Measurements from ENCODE around the gene RORB. TPM values are rescaled to one million over a fixed set of nuclear protein-coding genes. Genes with fewer than 3 reads are reported as not detected.
A peak's percentile ranks its signal among the peaks of the same experiment; 100 is the strongest.

Gene RORB
- total RNA-seq, 2 donors from 2014 or later, result not detected

GRCh38 chr9:74533253-74533652 is 36.1 kb downstream of the RORB start:
- no peaks in the 10 kb centered on the region for H3K36me3 Mint-ChIP-seq (ENCODE audit: low read depth)
- no peak overlapping the region for H3K27ac Mint-ChIP-seq
- no peaks in the 10 kb centered on the region for H3K9me3 Mint-ChIP-seq
- no peak overlapping the region for H3K4me3 Mint-ChIP-seq
- no peaks in the 10 kb centered on the region for H3K4me1 Mint-ChIP-seq
- ATAC-seq (replicated peaks), result no peak
- peaks cover 3% of the 10 kb centered on the region for H3K27me3 Mint-ChIP-seq

GRCh38 chr9:74534841-74535240 is 37.7 kb downstream of the RORB start:
- Mint-ChIP-seq H3K27me3 (peaks cover 8% of the 10 kb centered on the region), H3K9me3 (no peaks in the 10 kb centered on the region), H3K4me3 (no peak overlapping the region), H3K4me1 (no peaks in the 10 kb centered on the region), H3K27ac (no peak overlapping the region), H3K36me3 (ENCODE audit: low read depth) (no peaks in the 10 kb centered on the region)
- no peak for ATAC-seq (replicated peaks)

DNA sequence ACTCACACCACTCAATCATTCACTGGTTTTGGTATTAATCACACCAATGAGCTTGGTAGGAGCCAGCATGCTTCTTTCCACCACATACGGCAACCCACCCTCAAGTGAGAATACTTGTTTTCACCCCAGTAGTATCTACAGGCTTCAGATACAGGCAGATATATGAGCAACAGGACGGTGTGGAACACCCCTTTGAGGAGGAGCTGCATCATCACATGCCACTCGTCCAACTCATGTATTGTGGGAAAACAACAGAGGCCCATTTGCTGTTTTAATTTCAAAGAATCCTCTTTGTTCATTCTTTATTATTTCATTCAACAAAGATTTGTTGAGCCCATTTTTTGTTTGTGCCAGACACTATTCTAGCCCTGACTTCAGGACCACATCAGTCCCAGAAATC is 46.0 kb downstream of the RORB start:
- no peak for ATAC-seq (replicated peaks)
- Mint-ChIP-seq H3K27ac (no peak overlapping the region), H3K4me1 (no peaks in the 10 kb centered on the region), H3K4me3 (no peak overlapping the region), H3K9me3 (peaks cover 5% of the 10 kb centered on the region), H3K27me3 (peaks cover 5% of the 10 kb centered on the region), H3K36me3 (ENCODE audit: low read depth) (no peaks in the 10 kb centered on the region)

- H3K4me3 Mint-ChIP-seq, result no peak overlapping the region
- no peaks in the 10 kb centered on the region for H3K36me3 Mint-ChIP-seq (ENCODE audit: low read depth)
- no peaks in the 10 kb centered on the region for H3K4me1 Mint-ChIP-seq
- ATAC-seq (replicated peaks), result no peak
- no peak overlapping the region for H3K27ac Mint-ChIP-seq
- no peaks in the 10 kb centered on the region for H3K27me3 Mint-ChIP-seq
- H3K9me3 Mint-ChIP-seq, result peaks cover 5% of the 10 kb centered on the region
Measured at GRCh38 chr9:74551266-74551665, 54.1 kb downstream of the RORB start.

DNA sequence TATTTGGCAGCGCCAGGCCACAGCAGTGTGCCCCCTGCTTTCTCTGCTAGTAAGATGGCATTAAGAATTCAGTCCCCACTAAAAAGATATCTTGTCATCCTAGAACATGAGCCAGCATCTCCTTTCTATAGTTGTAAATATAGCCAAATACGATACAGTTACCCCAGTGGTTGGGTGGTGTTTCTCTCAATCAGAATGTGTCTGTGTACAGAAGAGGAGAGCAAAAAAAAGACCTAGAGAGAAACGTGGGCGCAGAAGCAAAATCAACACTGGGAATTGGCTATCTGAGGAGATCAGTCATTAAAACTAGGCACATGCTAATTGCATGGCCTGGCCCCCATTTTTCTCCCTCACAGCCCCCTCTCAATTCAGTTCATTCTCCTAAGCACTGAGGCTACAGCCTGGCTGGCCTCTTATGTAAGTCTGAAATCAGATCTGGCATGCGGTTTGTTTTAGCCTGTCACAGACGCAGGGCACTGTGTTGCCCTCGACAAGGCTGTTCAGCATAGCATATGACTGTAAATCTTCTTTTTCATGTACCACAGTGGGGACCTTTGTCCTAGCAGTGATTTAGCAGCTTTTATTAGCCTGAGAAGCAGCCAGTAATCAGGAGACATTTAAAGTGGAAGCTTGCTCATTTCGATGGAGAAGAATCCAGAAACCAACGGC is 57.8 kb downstream of the RORB start:
- Mint-ChIP-seq H3K4me1 (no peaks in the 10 kb centered on the region), H3K36me3 (ENCODE audit: low read depth) (no peaks in the 10 kb centered on the region), H3K9me3 (no peaks in the 10 kb centered on the region), H3K4me3 (no peak overlapping the region), H3K27ac (no peak overlapping the region), H3K27me3 (no peaks in the 10 kb centered on the region)
- no peak for ATAC-seq (replicated peaks)

GRCh38 chr9:74555565-74555964 is 58.4 kb downstream of the RORB start:
- Mint-ChIP-seq H3K27ac (no peak overlapping the region), H3K36me3 (ENCODE audit: low read depth) (no peaks in the 10 kb centered on the region), H3K4me1 (no peaks in the 10 kb centered on the region), H3K9me3 (no peaks in the 10 kb centered on the region), H3K4me3 (no peak overlapping the region), H3K27me3 (no peaks in the 10 kb centered on the region)
- ATAC-seq (replicated peaks), result no peak

- H3K27me3 Mint-ChIP-seq, result no peaks in the 10 kb centered on the region
- ATAC-seq (replicated peaks), result peak; percentile 68
- H3K36me3 Mint-ChIP-seq (ENCODE audit: low read depth), result no peaks in the 10 kb centered on the region
- H3K9me3 Mint-ChIP-seq, result no peaks in the 10 kb centered on the region
- H3K4me3 Mint-ChIP-seq, result no peak overlapping the region
- no peak overlapping the region for H3K27ac Mint-ChIP-seq
- no peaks in the 10 kb centered on the region for H3K4me1 Mint-ChIP-seq
Measured at GRCh38 chr9:74556685-74557084, 59.5 kb downstream of the RORB start.

- no peaks in the 10 kb centered on the region for H3K27me3 Mint-ChIP-seq
- no peak for ATAC-seq (replicated peaks)
- no peak overlapping the region for H3K4me3 Mint-ChIP-seq
- H3K36me3 Mint-ChIP-seq (ENCODE audit: low read depth), result no peaks in the 10 kb centered on the region
- no peaks in the 10 kb centered on the region for H3K4me1 Mint-ChIP-seq
- H3K27ac Mint-ChIP-seq, result no peak overlapping the region
- no peaks in the 10 kb centered on the region for H3K9me3 Mint-ChIP-seq
Measured at GRCh38 chr9:74557571-74557970, 60.4 kb downstream of the RORB start.

GRCh38 chr9:74562611-74563010 is 65.5 kb downstream of the RORB start:
- Mint-ChIP-seq H3K4me3 (no peak overlapping the region), H3K36me3 (ENCODE audit: low read depth) (no peaks in the 10 kb centered on the region), H3K9me3 (no peaks in the 10 kb centered on the region), H3K27me3 (peaks cover 4% of the 10 kb centered on the region), H3K4me1 (no peaks in the 10 kb centered on the region), H3K27ac (no peak overlapping the region)
- ATAC-seq (replicated peaks), result no peak

- H3K9me3 Mint-ChIP-seq, result no peaks in the 10 kb centered on the region
- no peaks in the 10 kb centered on the region for H3K36me3 Mint-ChIP-seq (ENCODE audit: low read depth)
- H3K27me3 Mint-ChIP-seq, result peaks cover 3% of the 10 kb centered on the region
- no peak overlapping the region for H3K27ac Mint-ChIP-seq
- no peaks in the 10 kb centered on the region for H3K4me1 Mint-ChIP-seq
- no peak for ATAC-seq (replicated peaks)
- no peak overlapping the region for H3K4me3 Mint-ChIP-seq
Measured at GRCh38 chr9:74570879-74571512, 73.9 kb downstream of the RORB start.

DNA sequence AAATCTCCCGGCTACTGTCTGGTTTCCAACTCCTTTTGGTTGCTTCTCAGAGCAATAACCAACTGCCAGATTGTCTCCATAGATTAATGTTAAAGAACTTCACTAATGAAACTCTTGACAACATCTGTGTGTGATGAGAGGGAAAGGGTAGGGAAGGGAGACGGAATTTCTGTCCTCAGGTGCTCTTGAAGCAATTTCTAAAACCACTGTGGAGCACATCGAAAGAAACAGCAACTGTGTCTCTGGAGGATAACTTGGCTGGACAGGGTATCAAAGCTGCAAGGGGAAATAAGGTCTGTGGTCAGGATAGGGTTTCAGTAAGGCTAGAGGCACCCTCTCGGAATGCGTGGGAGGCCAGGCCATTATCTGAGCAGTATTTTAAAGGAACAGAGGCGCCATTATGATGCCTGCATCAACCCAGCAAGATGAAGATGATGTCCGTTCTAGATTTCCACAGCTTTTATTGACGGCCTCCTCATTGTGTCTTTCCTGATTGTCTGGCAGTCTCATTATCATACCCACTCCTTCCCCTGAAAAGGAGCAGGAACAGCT is 76.6 kb downstream of the RORB start:
- Mint-ChIP-seq H3K27ac (no peak overlapping the region), H3K27me3 (peaks cover 3% of the 10 kb centered on the region), H3K4me3 (no peak overlapping the region), H3K36me3 (ENCODE audit: low read depth) (no peaks in the 10 kb centered on the region), H3K4me1 (no peaks in the 10 kb centered on the region), H3K9me3 (no peaks in the 10 kb centered on the region)
- no peak for ATAC-seq (replicated peaks)

DNA sequence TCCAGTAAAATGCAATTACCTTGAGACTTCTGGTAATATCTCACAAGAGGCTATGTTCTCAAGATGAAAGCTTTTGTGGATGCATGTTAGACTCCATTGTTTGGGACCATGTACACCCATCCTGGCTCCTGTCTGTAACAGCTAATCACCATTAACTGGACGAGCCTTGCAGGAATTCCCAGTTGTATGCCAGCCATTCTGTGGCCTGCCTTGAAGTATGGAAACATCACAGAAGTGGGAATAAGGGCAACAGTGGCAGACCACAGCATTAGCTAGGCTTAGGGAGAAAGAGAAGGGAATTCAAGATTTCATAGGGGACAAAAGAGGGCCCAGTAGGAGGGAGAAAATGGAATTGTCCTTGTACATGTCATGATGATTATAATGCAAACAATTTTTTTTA is 79.0 kb downstream of the RORB start:
- no peak overlapping the region for H3K4me3 Mint-ChIP-seq
- no peaks in the 10 kb centered on the region for H3K4me1 Mint-ChIP-seq
- no peak for ATAC-seq (replicated peaks)
- no peak overlapping the region for H3K27ac Mint-ChIP-seq
- peaks cover 3% of the 10 kb centered on the region for H3K27me3 Mint-ChIP-seq
- H3K9me3 Mint-ChIP-seq, result no peaks in the 10 kb centered on the region
- H3K36me3 Mint-ChIP-seq (ENCODE audit: low read depth), result no peaks in the 10 kb centered on the region

DNA sequence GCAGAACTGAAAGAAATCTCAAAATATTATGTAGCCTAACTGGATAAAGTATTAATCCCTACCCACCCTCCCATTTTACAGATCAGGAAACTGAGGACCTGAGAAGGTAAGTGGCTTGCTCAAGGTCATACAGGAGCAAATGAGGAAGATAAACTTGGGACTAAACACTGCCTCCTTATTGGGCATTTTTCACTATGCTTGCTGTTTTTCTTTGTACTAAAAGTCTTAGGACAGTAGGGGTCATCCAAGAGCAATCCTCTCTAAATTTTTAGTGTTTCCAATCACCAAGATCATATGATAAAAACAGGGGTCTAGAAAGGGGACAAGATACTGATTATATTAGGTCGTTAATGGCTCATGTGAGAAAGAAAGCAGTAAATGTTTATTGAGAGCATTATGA is 80.8 kb downstream of the RORB start:
- Mint-ChIP-seq H3K4me1 (no peaks in the 10 kb centered on the region), H3K4me3 (no peak overlapping the region), H3K27me3 (peaks cover 1% of the 10 kb centered on the region), H3K9me3 (no peaks in the 10 kb centered on the region), H3K36me3 (ENCODE audit: low read depth) (no peaks in the 10 kb centered on the region), H3K27ac (no peak overlapping the region)
- ATAC-seq (replicated peaks), result no peak

DNA sequence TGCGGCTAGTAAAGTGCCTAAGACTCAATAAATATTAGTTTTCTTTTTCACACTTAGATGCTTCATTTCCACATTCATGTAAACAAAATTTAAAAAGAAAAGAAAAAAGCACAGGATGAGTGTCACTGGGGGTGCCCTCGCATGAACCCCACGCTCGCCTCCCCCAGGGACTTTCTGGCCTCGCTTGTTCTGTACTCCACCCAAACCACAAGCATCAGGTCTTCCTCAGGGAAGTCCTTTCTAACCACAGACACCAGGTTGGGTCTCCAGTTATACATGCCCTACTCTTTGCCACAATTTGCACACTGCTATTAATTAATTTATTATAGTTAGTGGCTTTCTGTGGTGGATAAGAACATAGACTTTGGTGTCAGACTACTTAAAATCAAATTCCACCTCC is 92.4 kb downstream of the RORB start:
- no peak for ATAC-seq (replicated peaks)
- Mint-ChIP-seq H3K4me1 (no peaks in the 10 kb centered on the region), H3K4me3 (no peak overlapping the region), H3K36me3 (ENCODE audit: low read depth) (no peaks in the 10 kb centered on the region), H3K9me3 (no peaks in the 10 kb centered on the region), H3K27ac (no peak overlapping the region), H3K27me3 (no peaks in the 10 kb centered on the region)

- no peaks in the 10 kb centered on the region for H3K9me3 Mint-ChIP-seq
- no peak overlapping the region for H3K27ac Mint-ChIP-seq
- no peaks in the 10 kb centered on the region for H3K36me3 Mint-ChIP-seq (ENCODE audit: low read depth)
- no peaks in the 10 kb centered on the region for H3K27me3 Mint-ChIP-seq
- ATAC-seq (replicated peaks), result no peak
- no peak overlapping the region for H3K4me3 Mint-ChIP-seq
- no peaks in the 10 kb centered on the region for H3K4me1 Mint-ChIP-seq
Measured at GRCh38 chr9:74595286-74595685, 98.2 kb downstream of the RORB start.

Measured in activated T-helper 17 cell treated with anti-CD3 and anti-CD28 coated beads, Interleukin-2, amount 50 U/mL, for 72 hours (primary cell).